ENCODE measurements around the gene ATXN10. TPM values are rescaled to one million over a fixed set of nuclear protein-coding genes. Genes with fewer than 3 reads are reported as not detected.

The ATXN10 gene
- total and polyA plus RNA-seq, 2 donors (not counting 1 experiment from before 2014, with no cell fraction given), result 164 to 350 TPM

DNA sequence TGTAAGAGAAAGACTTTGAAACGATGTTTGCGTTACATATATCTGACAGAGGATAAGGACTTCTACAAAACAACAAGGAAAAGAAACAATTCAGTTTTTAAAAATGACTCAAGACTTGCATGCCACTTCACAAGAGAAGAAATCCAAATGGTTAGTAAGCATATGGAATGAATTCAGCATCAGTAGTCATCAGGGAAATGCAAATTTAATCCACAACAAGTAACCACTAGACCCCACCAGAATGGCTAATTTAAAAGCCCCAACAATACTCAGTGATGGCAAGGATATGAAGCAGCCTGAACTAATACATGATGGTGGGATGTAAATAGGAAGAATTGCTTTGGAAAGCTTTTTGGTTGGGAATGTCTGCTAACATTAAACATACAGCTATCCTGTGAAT lies 142.6 kb downstream of the ATXN10 start:
- Histone ChIP-seq H4K20me1 (ENCODE audit: control insufficient read depth, extremely low read depth, insufficient read depth, low read length) (no peaks in the 10 kb centered on the region), H2AFZ (ENCODE audit: low read length) (no peak overlapping the region), H3K4me3 (replicated peaks in 1 of 4; ENCODE audit: control extremely low read depth in 1 of 4, insufficient read depth in 1 of 4, low read depth in 3 of 4, low read length in 4 of 4) (no peak overlapping the region), H3K4me1 (ENCODE audit: control insufficient read depth, extremely low read depth, insufficient read depth, low read length) (no peaks in the 10 kb centered on the region), H3K4me2 (ENCODE audit: extremely low read depth, insufficient read depth, low read length) (no peak overlapping the region), H3K27me3 (ENCODE audit: control insufficient read depth, insufficient read depth, low read length) (no peaks in the 10 kb centered on the region), H3K36me3 (ENCODE audit: control insufficient read depth, insufficient read depth, low read length) (peaks cover 3% of the 10 kb centered on the region), H3K9ac (ENCODE audit: insufficient read depth, low read length) (no peak overlapping the region), H3K27ac (ENCODE audit: insufficient read depth, low read length) (no peak overlapping the region), H3K9me3 (ENCODE audit: control insufficient read depth, insufficient read depth, low read depth, low read length) (no peaks in the 10 kb centered on the region), H3K79me2 (ENCODE audit: control insufficient read depth, insufficient read depth, low read length) (no peaks in the 10 kb centered on the region)
- no peak for TF ChIP-seq EZH2 (IDR thresholded peaks at IDR 0.05; ENCODE audit: low read length, missing control alignments)
- TF ChIP-seq, protein P1, sequence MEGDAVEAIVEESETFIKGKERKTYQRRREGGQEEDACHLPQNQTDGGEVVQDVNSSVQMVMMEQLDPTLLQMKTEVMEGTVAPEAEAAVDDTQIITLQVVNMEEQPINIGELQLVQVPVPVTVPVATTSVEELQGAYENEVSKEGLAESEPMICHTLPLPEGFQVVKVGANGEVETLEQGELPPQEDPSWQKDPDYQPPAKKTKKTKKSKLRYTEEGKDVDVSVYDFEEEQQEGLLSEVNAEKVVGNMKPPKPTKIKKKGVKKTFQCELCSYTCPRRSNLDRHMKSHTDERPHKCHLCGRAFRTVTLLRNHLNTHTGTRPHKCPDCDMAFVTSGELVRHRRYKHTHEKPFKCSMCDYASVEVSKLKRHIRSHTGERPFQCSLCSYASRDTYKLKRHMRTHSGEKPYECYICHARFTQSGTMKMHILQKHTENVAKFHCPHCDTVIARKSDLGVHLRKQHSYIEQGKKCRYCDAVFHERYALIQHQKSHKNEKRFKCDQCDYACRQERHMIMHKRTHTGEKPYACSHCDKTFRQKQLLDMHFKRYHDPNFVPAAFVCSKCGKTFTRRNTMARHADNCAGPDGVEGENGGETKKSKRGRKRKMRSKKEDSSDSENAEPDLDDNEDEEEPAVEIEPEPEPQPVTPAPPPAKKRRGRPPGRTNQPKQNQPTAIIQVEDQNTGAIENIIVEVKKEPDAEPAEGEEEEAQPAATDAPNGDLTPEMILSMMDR (conservative IDR thresholded peaks at IDR 0.05 in 1 of 2, IDR thresholded peaks at IDR 0.05 in 1 of 2; ENCODE audit: low read depth in 1 of 2, low read length in 2 of 2), result no peak
- DNase-seq (ENCODE audit: low read depth in 2 of 2), result peak in 1 of 2 donors; percentile 18

DNA sequence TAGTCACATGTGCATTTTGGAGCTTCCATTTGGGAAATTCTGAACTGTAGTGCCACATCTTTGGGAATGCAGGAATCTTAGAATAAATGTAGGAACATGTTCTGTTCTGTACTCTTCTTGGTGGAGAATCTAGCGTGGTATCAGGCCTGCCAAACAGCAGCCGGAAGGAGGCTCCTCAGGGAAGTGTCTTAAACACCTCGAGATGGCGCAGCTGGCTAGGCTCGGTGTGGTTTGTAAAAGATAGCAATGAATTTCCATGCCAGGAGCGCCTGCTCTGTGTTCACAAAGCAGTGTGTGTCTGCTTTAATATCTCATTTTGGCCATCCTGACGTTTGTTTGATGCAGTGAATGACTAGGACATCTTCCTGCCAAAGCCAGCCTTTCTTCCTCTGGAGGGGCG lies 145.1 kb downstream of the ATXN10 start:
- DNase-seq (ENCODE audit: low read depth in 2 of 2), result no peak
- Histone ChIP-seq H3K79me2 (ENCODE audit: control insufficient read depth, insufficient read depth, low read length) (no peaks in the 10 kb centered on the region), H4K20me1 (ENCODE audit: control insufficient read depth, extremely low read depth, insufficient read depth, low read length) (no peaks in the 10 kb centered on the region), H3K27ac (ENCODE audit: insufficient read depth, low read length) (no peak overlapping the region), H3K4me3 (replicated peaks in 1 of 4; ENCODE audit: control extremely low read depth in 1 of 4, insufficient read depth in 1 of 4, low read depth in 3 of 4, low read length in 4 of 4) (no peak overlapping the region), H2AFZ (ENCODE audit: low read length) (no peak overlapping the region), H3K4me2 (ENCODE audit: extremely low read depth, insufficient read depth, low read length) (no peak overlapping the region), H3K36me3 (ENCODE audit: control insufficient read depth, insufficient read depth, low read length) (no peaks in the 10 kb centered on the region), H3K9ac (ENCODE audit: insufficient read depth, low read length) (no peak overlapping the region), H3K27me3 (ENCODE audit: control insufficient read depth, insufficient read depth, low read length) (no peaks in the 10 kb centered on the region), H3K9me3 (ENCODE audit: control insufficient read depth, insufficient read depth, low read depth, low read length) (no peaks in the 10 kb centered on the region), H3K4me1 (ENCODE audit: control insufficient read depth, extremely low read depth, insufficient read depth, low read length) (no peaks in the 10 kb centered on the region)
- TF ChIP-seq, protein P1 (conservative IDR thresholded peaks at IDR 0.05 in 1 of 2, IDR thresholded peaks at IDR 0.05 in 1 of 2; ENCODE audit: low read depth in 1 of 2, low read length in 2 of 2), result no peak

DNA sequence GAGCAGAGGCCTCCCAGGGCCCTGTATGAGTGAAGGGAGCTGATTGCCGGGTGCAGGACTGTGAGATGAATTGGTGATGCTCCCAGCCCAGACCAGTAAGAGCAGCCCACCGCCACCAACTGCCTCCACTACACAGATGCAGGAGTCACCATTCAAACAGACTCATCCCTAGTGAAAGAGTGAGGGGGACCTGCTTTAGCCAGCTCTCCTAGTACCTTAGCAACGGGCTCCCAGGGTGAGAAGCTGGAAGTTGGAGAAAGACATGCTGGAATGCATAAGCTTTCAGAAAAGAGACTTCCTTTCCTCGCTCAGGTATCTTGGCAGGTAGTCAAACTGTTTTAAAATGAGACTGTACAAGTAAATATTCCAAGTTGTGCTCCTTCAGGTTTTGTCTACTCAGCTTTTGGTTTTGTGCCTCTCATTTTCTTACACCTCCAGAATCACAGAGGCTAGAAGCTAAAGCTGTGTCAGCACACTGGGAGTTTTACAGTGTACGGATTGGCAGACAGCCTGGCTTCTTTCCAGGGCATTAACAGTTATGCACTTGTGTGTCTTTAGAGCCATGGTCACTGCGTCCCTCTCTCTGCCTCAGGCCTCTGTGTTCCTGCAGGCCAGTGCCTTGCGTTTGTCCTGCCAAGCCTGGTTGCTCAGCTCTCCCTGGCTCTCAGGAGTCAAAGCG lies 146.2 kb downstream of the ATXN10 start:
- no peak overlapping the region for H2AFZ ChIP-seq (ENCODE audit: low read length)
- H3K4me2 ChIP-seq (ENCODE audit: extremely low read depth, insufficient read depth, low read length), result no peak overlapping the region
- H3K9ac ChIP-seq (ENCODE audit: insufficient read depth, low read length), result no peak overlapping the region
- H3K4me3 ChIP-seq (replicated peaks in 1 of 4; ENCODE audit: control extremely low read depth in 1 of 4, insufficient read depth in 1 of 4, low read depth in 3 of 4, low read length in 4 of 4), result no peak overlapping the region
- H3K36me3 ChIP-seq (ENCODE audit: control insufficient read depth, insufficient read depth, low read length), result no peaks in the 10 kb centered on the region
- H3K27me3 ChIP-seq (ENCODE audit: control insufficient read depth, insufficient read depth, low read length), result no peaks in the 10 kb centered on the region
- H4K20me1 ChIP-seq (ENCODE audit: control insufficient read depth, extremely low read depth, insufficient read depth, low read length), result no peaks in the 10 kb centered on the region
- H3K27ac ChIP-seq (ENCODE audit: insufficient read depth, low read length), result no peak overlapping the region
- peak; percentile 20 to 36 for DNase-seq (ENCODE audit: low read depth in 2 of 2)
- no peak for TF ChIP-seq EZH2 (IDR thresholded peaks at IDR 0.05; ENCODE audit: low read length, missing control alignments)
- TF ChIP-seq, protein P1 (conservative IDR thresholded peaks at IDR 0.05 in 1 of 2, IDR thresholded peaks at IDR 0.05 in 1 of 2; ENCODE audit: low read depth in 1 of 2, low read length in 2 of 2), result no peak
- H3K9me3 ChIP-seq (ENCODE audit: control insufficient read depth, insufficient read depth, low read depth, low read length), result no peaks in the 10 kb centered on the region
- H3K4me1 ChIP-seq (ENCODE audit: control insufficient read depth, extremely low read depth, insufficient read depth, low read length), result no peaks in the 10 kb centered on the region
- no peaks in the 10 kb centered on the region for H3K79me2 ChIP-seq (ENCODE audit: control insufficient read depth, insufficient read depth, low read length)

All from fibroblast of lung (primary cell).